Keratinocyte (primary cell): ENCODE results near the gene MYL5.

Experiments
- CTCF ChIP-seq, 3 experiments: IDR thresholded peaks in 1 of 3; conservative IDR thresholded peaks in 1 of 3; optimal IDR thresholded peaks in 1 of 3; 2 replicates in 2 of 3; 3 replicates in 1 of 3; pipeline versions ENCODE3 to v1.5.1; 2011; ENCODE audit warnings: low read length in 3 of 3, mild to moderate bottlenecking in 3 of 3, moderate library complexity in 2 of 3, control low read depth in 1 of 3, inconsistent platforms in 1 of 3; ENCODE audit not compliant: insufficient read depth in 2 of 3; ENCODE audit errors: extremely low read depth in 1 of 3
- EZH2 ChIP-seq: IDR thresholded peaks from one replicate; pipeline ENCODE4 v1.6.1; 2012; ENCODE audit warnings: inconsistent platforms, mild to moderate bottlenecking, low read length, moderate library complexity

- TF ChIP-seq CTCF (optimal IDR thresholded peaks at IDR 0.05 in 1 of 3, IDR thresholded peaks at IDR 0.05 in 1 of 3, conservative IDR thresholded peaks at IDR 0.05 in 1 of 3; ENCODE audit: extremely low read depth in 1 of 3, insufficient read depth in 2 of 3, low read length in 3 of 3) (no peak), EZH2 (no peak)
Observed at GRCh38 chr4:705278-706082, 31.1 kb downstream of the MYL5 start, which contains the start of gene PCGF3.
